Activated T-cell treated with anti-CD3 and anti-CD28 coated beads for 4 hours (primary cell): Measurements from ENCODE around the gene POM121L12.

Experiments
- DNase-seq: peaks from one replicate; pipeline ENCODE4 v3.0.0-alpha.2; 2020

Gene POM121L12

GRCh38 chr7:53035499-53036412 lies at the start of gene POM121L12:
Gene POM121L12, plus strand, starts transcription at chr7:53035633. Its CDS starts 39 bp downstream, at chr7:53035672.
- DNase-seq = no peak

GRCh38 chr7:52992001-52992400 lies 43.4 kb upstream of the POM121L12 start:
- DNase-seq = no peak

DNA sequence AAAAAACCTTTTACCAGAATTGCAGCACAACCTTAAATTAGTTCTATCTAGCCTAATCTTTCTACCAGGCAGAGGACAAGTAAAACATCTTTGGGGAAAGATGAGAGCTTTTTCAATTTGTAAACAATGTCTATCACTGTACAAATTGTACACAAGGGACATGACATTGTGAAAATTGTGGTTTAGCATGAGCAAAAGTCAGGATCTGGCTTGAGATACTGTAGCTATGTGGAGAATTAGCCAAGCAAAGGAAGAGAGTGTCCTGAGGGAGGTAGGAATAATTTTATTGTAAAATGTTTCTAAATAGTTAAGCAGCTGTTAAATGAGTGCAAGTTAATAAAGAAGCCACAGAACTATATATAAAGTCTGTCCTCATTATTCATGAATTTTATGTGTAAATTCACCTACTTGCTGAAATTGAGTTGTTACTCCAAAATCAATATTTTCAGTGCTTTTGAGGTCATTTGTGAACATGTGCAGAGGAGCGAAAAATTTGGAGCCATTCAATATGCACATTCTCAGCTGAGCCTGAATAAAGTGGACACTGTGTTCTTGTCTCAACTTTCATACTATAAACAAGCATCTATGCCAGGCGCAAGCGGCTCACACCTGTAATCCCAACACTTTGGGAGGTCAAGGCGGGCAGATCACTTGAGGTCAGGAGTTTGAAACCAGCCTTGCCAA lies 42.8 kb upstream of the POM121L12 start:
- DNase-seq = no peak

DNA sequence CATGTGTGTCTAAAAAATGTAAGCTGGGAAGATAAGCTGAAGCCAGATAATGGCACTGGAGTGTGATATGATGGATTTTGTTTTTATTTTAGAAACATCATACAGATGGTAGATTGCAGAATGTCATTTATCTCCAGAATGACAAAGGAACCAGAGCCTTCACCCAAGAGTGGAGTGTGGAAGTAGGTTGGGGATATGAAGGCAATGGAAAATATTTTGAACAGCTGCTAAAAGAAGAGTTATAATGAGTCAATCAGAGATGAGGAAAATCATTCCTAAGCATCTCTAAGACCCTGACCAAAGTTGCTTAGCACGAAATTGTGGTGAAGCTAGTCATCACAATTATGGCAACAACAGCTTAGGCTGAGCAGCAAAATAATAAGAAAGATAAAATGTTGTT lies 39.8 kb upstream of the POM121L12 start:
- no peak for DNase-seq

GRCh38 chr7:53001221-53001620 lies 34.2 kb upstream of the POM121L12 start:
- DNase-seq = no peak

GRCh38 chr7:53002389-53002788 lies 33.0 kb upstream of the POM121L12 start:
- no peak for DNase-seq

GRCh38 chr7:53003653-53004445 lies 31.6 kb upstream of the POM121L12 start:
- DNase-seq = no peak

DNA sequence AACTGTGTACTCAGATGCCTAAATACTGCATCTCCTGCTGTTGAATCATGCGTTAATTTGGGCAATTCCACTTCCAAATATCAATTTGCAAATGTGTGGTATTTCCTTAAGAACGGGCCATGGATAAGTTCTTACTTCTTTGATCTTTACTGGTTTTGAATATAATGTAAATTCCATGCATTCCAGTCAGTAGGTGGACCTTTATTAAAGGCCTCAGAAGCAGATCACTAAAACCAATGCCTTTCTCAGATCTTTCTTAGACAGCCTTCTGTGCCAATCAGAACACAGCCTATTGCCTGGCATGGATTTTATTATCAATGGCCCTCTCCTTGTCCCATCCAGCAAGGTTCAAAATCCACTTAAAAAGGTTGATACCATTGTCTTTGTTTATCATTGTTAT lies 21.5 kb upstream of the POM121L12 start:
- no peak for DNase-seq

GRCh38 chr7:53015463-53015862 lies 20.0 kb upstream of the POM121L12 start:
- DNase-seq = no peak

DNA sequence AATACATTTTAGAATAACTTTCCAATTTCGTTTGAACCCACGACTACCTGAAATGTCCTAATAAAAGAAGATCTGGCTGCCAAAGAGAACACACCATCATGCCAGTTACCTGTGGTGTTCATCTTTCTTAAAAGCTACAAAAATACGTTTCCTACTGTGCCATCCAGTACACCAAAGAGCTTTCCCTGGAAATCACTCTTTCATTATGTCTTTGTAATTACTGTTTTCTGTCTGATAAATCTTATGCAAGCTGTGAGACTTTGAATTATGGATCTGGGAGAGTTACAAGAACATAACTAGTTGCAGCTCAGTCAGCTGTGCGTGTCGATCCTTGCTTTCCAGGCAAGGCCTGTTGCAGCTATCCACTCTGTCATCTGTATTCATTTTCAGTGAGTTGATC lies 12.5 kb upstream of the POM121L12 start:
- DNase-seq = no peak

DNA sequence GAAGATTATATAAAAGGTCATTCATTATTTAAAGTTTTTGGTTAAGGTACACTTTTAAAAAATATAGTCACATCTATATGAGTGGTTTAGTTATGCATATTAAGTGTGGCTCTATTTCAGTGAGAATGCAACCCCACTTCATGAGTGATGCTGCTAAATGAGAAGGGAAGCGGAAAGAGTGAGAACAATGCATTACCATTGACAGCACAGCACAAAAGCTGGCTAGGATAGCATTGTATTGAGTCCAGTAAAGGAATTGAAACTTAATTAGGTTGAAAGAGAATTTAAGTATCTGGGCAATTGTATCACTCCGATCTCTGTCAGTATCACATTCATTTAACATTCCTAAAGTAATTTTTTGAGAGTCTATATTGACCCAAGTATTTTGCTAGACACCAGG lies 13.2 kb downstream of the POM121L12 start:
- DNase-seq = no peak

DNA sequence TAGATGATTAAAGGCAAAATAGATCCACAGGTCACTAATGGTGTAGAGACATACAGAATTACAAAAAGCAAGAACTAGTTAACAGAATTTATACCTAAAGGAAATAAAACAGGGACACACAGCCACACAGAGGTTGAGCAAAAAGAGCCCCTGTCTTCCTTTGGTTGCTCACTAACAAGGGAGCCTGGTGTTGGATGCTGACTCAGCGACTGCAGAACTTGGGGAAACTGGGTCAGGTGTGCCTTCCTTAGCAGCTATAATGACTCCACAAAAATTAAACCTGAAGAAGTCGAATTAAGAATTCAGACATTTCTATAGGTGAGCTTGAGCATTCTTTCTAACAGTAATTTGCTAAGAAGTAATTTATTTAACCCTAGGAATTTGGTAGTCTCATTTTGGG lies 15.0 kb downstream of the POM121L12 start:
- DNase-seq = no peak

DNA sequence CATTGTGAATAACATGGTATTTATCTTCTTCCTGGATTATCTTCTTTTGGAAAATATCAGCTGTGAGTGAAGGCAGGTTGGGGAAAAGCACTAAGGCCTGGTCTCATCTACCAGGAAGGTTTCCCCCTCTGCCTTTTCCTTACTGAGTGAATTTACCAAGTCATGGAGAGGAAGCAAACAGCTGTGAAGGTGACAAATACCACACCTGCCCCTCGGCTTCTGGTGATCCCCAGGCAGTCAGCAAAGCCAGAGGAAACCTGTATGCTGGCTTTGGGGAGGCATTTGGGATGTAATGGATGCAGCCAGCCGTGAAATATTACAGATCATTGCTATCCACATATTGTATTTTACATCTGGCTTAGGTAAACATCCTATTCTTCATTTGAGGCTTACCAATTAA lies 24.2 kb downstream of the POM121L12 start:
- no peak for DNase-seq

DNA sequence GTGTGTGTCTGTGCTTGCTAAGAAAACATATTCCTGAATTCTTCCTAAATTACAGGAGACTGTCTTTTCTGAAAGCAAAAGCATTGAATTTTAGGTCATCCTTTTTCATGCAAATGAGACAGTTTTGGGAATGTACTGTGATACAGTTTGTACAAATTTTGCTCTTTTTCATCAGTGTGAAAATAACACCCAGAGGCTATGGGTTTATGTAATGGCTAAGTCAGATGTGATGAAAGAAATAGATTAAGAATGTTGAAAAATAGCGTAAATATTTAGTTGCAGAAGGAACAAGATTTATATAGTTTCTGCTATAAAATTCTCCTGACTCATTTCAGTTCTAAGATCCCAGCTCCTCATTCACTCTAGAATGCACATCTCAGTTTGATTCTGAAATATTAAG lies 24.6 kb downstream of the POM121L12 start:
- DNase-seq = no peak

DNA sequence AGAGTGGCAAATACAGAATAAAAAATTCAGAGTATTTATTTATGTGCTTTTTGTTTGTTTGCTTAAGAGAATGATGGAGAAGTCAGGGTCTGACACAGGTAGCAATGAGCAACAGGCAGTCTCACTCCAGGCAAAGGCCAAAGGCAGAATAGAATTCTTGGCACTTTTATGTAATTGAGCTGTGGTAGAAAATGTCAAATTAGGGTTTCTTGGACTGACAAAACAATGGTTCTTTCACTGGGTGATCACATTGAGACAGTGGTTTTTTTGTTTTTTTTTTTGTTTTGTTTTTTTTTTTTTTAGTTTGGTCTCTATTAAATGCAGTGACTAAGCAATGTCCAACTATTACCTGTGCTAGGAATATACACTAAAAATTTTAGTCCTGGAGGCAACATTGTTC lies 27.4 kb downstream of the POM121L12 start:
- no peak for DNase-seq

DNA sequence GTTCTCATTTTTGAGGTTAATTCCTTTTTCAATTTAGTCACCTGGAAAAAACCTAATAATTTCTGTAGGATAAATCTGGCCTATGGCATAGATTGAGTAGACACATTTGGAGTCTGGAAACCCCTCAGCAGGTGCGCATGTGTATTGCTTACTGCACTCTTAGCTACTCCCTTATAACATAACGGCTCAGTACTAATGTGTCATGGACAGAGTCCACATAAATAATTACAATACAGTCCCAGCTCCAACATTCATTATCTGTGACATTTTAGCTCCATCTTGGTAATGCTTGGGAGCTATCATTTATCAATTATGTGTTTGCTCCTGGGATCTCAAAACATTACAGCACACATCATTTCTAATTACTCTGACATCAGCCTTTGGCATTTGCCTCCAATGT lies 33.2 kb downstream of the POM121L12 start:
- DNase-seq = no peak

DNA sequence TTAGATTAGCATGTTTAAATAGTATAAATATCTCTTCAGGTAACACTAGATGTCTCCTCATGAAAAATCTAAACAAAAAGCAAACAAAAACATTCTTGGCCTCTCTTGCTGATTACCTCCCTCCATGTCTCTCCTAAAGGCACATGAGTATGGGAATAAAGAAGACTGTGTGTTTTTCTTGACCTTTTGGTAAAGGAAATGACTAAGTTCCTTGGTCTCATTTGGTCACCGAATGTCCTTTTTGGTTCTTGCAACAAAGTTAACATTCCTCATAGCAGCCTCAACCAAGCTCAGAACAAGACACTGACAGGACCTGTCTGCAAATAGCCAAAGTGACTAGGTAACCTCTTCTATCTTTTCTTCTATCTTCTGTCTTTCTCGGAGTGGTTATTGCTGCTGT lies 35.5 kb downstream of the POM121L12 start:
- no peak for DNase-seq
